Activated CD4-positive, alpha-beta T cell treated with anti-CD3 and anti-CD28 coated beads for 48 hours (primary cell): ENCODE measurements around the gene FOXI3.

Source experiments
- DNase-seq: peaks from one replicate; pipeline ENCODE4 v3.0.0-alpha.2; 2020

Gene FOXI3

GRCh38 chr2:88452565-88452905 is at the start of gene FOXI3:
FOXI3 (minus strand) TSS chr2:88452693; CDS start chr2:88452535, 158 bp downstream.
- DNase-seq = no peak

GRCh38 chr2:88500691-88501090 is 48.2 kb upstream of the FOXI3 start:
- DNase-seq = no peak

- no peak for DNase-seq
These were observed 46.7 kb upstream of the FOXI3 start for GRCh38 chr2:88499204-88499603.

- no peak for DNase-seq
These were observed 41.0 kb upstream of the FOXI3 start for GRCh38 chr2:88493481-88493880.

GRCh38 chr2:88492002-88492401 is 39.5 kb upstream of the FOXI3 start:
- DNase-seq = no peak

- no peak for DNase-seq
These were observed 36.7 kb upstream of the FOXI3 start for GRCh38 chr2:88489181-88489580.

GRCh38 chr2:88483200-88483599 is 30.7 kb upstream of the FOXI3 start:
- no peak for DNase-seq

- DNase-seq = no peak
These were observed 29.3 kb upstream of the FOXI3 start for GRCh38 chr2:88481691-88482336.

GRCh38 chr2:88472811-88473210 is 20.3 kb upstream of the FOXI3 start:
- DNase-seq = no peak

- DNase-seq = no peak
These were observed 18.8 kb upstream of the FOXI3 start for GRCh38 chr2:88471083-88471942.

GRCh38 chr2:88469202-88470114 is 17.0 kb upstream of the FOXI3 start:
- DNase-seq = no peak

GRCh38 chr2:88464153-88464552 is 11.7 kb upstream of the FOXI3 start:
- no peak for DNase-seq

- DNase-seq = no peak
These were observed 6.1 kb upstream of the FOXI3 start for GRCh38 chr2:88458633-88459032.

GRCh38 chr2:88452980-88453582 is 588 bp upstream of the FOXI3 start:
- DNase-seq = no peak

- peak; percentile 32 for DNase-seq
These were observed 505 bp downstream of the FOXI3 start for GRCh38 chr2:88451811-88452564.

GRCh38 chr2:88450925-88451810 is 1.3 kb downstream of the FOXI3 start:
- no peak for DNase-seq

- no peak for DNase-seq
These were observed 2.3 kb downstream of the FOXI3 start for GRCh38 chr2:88450186-88450585.

GRCh38 chr2:88448248-88448647 is 4.2 kb downstream of the FOXI3 start:
- DNase-seq = no peak

GRCh38 chr2:88443353-88443938 is 9.0 kb downstream of the FOXI3 start:
- DNase-seq = no peak

GRCh38 chr2:88442473-88442872 is 10.0 kb downstream of the FOXI3 start:
- no peak for DNase-seq

GRCh38 chr2:88442061-88442460 is 10.4 kb downstream of the FOXI3 start:
- no peak for DNase-seq
